Breast epithelium (tissue), 4 donors: ENCODE results near the gene CEP164. TPM values are rescaled to one million over a fixed set of nuclear protein-coding genes. Genes with fewer than 3 reads are reported as not detected.
A peak's percentile ranks its signal among the peaks of the same experiment; 100 is the strongest.

Experiments used
- DNase-seq, 2 donors: peaks; one replicate each; pipeline ENCODE4 v3.0.0-alpha.2; 2019; ENCODE audit warnings: low spot score in 2 of 2
- H3K27ac ChIP-seq, 2 donors: fragments of 200-600 bp; sonication (generic) in 1 of 2; one replicate each; pipeline ENCODE4 v1.5.1; 2016 to 2019; ENCODE audit warnings: mild to moderate bottlenecking in 1 of 2
- H3K27me3 ChIP-seq, 2 donors: fragments of 200-600 bp; sonication (generic) in 1 of 2; one replicate each; pipeline versions ENCODE4 v1.5.1 to v1.6.0; 2017 to 2019; ENCODE audit warnings: control low read depth in 1 of 2, mild to moderate bottlenecking in 1 of 2
- H3K36me3 ChIP-seq: fragments of 200-600 bp; one replicate; pipeline ENCODE4 v1.5.1; 2019
- H3K4me1 ChIP-seq, 2 donors: fragments of 200-600 bp; sonication (generic); one replicate each; pipeline ENCODE4 v1.5.1; 2016 to 2019; ENCODE audit warnings: control low read depth in 1 of 2
- H3K4me3 ChIP-seq, 3 donors: fragments of 200-600 bp; sonication (generic); 1 replicate in 2 of 3; 2 replicates in 1 of 3; pipeline ENCODE4 v1.5.1; 2016 to 2019; ENCODE audit warnings: mild to moderate bottlenecking in 3 of 3, moderate library complexity in 2 of 3
- H3K9me3 ChIP-seq, 2 donors: fragments of 200-600 bp; sonication (generic) in 1 of 2; one replicate each; pipeline ENCODE4 v1.5.1; 2016 to 2019; ENCODE audit warnings: control low read depth in 1 of 2
- CTCF ChIP-seq, 3 donors: fragments of 450-650 bp; IDR thresholded peaks; one replicate each; pipeline ENCODE4 v1.5.1; 2016 to 2017; ENCODE audit warnings: antibody characterized with exemption in 3 of 3, mild to moderate bottlenecking in 3 of 3, moderate library complexity in 3 of 3
- POLR2A ChIP-seq: fragments of 450-650 bp; IDR thresholded peaks from one replicate; pipeline ENCODE4 v1.6.1; 2016; ENCODE audit warnings: antibody characterized with exemption, mild to moderate bottlenecking, moderate library complexity
- POLR2AphosphoS5 ChIP-seq, 3 donors: sonication (generic); formaldehyde crosslinking; IDR thresholded peaks; one replicate each; pipeline ENCODE4 v1.6.1; 2017; ENCODE audit warnings: antibody characterized with exemption in 3 of 3
- intact Hi-C: fragments of 100-400 bp; cut with DNase I; formaldehyde crosslinking; loops from one replicate; pipeline ENCODE4 v1.15.1; 2023; ENCODE audit warnings: low total_unique reads
- total RNA-seq, 3 donors: library from RNA; depleted of rRNA; stranded (reverse); fragments of >200 nt; gene quantifications; one replicate each; pipeline ENCODE4 v1.1.0, GENCODE V29; 2016

The CEP164 gene
- total RNA-seq, 3 donors from 2014 or later, result 14.9 to 32.6 (median 20.3) TPM

- H3K4me3 ChIP-seq, result no peak overlapping the region
- DNase-seq, result no peak
- no peaks in the 10 kb centered on the region for H3K9me3 ChIP-seq
- H3K27ac ChIP-seq, result no peak overlapping the region
- no peak for TF ChIP-seq CTCF (IDR thresholded peaks at IDR 0.05)
- TF ChIP-seq POLR2AphosphoS5 (IDR thresholded peaks at IDR 0.05), result no peak
- no peak for TF ChIP-seq POLR2A
- no peaks in the 10 kb centered on the region for H3K27me3 ChIP-seq
- peaks cover 0 to 8% of the 10 kb centered on the region in 2 donors for H3K4me1 ChIP-seq
- intact Hi-C loops, result no loop called here
- no peaks in the 10 kb centered on the region for H3K36me3 ChIP-seq
Observed at GRCh38 chr11:117303646-117304315, 23.9 kb upstream of the CEP164 start.

GRCh38 chr11:117305145-117305544 is 22.5 kb upstream of the CEP164 start:
- intact Hi-C loops, result no loop called here
- Histone ChIP-seq H3K4me1 (peaks cover 0 to 4% of the 10 kb centered on the region in 2 donors), H3K27ac (no peak overlapping the region), H3K36me3 (no peaks in the 10 kb centered on the region), H3K9me3 (no peaks in the 10 kb centered on the region), H3K4me3 (no peak overlapping the region), H3K27me3 (no peaks in the 10 kb centered on the region)
- no peak for TF ChIP-seq POLR2AphosphoS5 (IDR thresholded peaks at IDR 0.05)
- no peak for TF ChIP-seq CTCF (IDR thresholded peaks at IDR 0.05)
- no peak for TF ChIP-seq POLR2A
- no peak for DNase-seq

GRCh38 chr11:117309310-117309709 is 18.3 kb upstream of the CEP164 start:
- no peak for TF ChIP-seq POLR2A
- TF ChIP-seq CTCF (IDR thresholded peaks at IDR 0.05), result no peak
- no peak for TF ChIP-seq POLR2AphosphoS5 (IDR thresholded peaks at IDR 0.05)
- H3K9me3 ChIP-seq, result no peaks in the 10 kb centered on the region
- H3K27me3 ChIP-seq, result no peaks in the 10 kb centered on the region
- H3K4me3 ChIP-seq, result no peak overlapping the region
- H3K27ac ChIP-seq, result no peak overlapping the region
- intact Hi-C loops, result no loop called here
- peaks cover 0 to under 1% of the 10 kb centered on the region in 2 donors for H3K4me1 ChIP-seq
- no peak for DNase-seq
- H3K36me3 ChIP-seq, result no peaks in the 10 kb centered on the region

GRCh38 chr11:117313091-117313490 is 14.6 kb upstream of the CEP164 start:
- Histone ChIP-seq H3K4me3 (no peak overlapping the region), H3K36me3 (no peaks in the 10 kb centered on the region), H3K27me3 (no peaks in the 10 kb centered on the region), H3K27ac (no peak overlapping the region), H3K4me1 (peaks cover 5 to 11% of the 10 kb centered on the region in 2 donors), H3K9me3 (no peaks in the 10 kb centered on the region)
- no peak for DNase-seq
- intact Hi-C loops, result no loop called here
- TF ChIP-seq POLR2AphosphoS5 (IDR thresholded peaks at IDR 0.05) (no peak), CTCF (IDR thresholded peaks at IDR 0.05) (no peak), POLR2A (no peak)

GRCh38 chr11:117313828-117314768 is 13.6 kb upstream of the CEP164 start:
- Histone ChIP-seq H3K27ac (no peak overlapping the region), H3K4me3 (peak overlapping the region; percentile 83 to 97 (median 87)), H3K27me3 (no peaks in the 10 kb centered on the region), H3K36me3 (no peaks in the 10 kb centered on the region), H3K4me1 (peaks cover 5 to 11% of the 10 kb centered on the region in 2 donors), H3K9me3 (no peaks in the 10 kb centered on the region)
- DNase-seq, result no peak
- intact Hi-C loops, result no loop called here
- TF ChIP-seq POLR2A (no peak), POLR2AphosphoS5 (IDR thresholded peaks at IDR 0.05) (no peak), CTCF (IDR thresholded peaks at IDR 0.05) (no peak)
